Measurements from ENCODE around the gene GPR146. TPM values are rescaled to one million over a fixed set of nuclear protein-coding genes. Genes with fewer than 3 reads are reported as not detected.
A peak's percentile ranks its signal among the peaks of the same experiment; 100 is the strongest.

GPR146 gene
- total RNA-seq, 4 donors from 2014 or later: 12.5 to 30.8 (median 25.5) TPM

DNA sequence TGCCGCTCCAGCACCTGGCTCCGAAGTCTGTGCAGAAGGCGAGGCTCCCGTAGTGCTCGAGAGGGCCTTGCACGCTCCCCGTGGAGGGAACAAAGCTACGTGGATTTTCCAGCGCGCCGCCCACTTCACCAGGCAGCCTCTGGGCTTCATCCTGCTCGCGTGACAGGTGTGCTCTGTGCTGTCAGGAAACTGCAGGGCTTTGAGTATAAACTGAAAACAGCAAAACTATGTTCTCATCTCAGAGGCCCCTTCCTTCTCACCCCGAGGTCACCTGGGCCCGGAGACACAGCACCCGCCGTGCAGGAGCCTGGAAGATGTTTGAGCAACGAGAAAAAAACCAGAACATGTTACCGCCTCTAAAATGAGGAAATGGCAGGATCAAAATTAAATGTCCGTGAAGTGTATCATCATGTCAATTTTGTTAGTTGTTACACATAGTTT is 17.6 kb upstream of the GPR146 start:
- H3K36me3 ChIP-seq: peaks cover 0 to 34% (median 23%) of the 10 kb centered on the region in 4 donors
- WGBS: 84% methylated on average over 20 of the region's 20 CpGs
- H3K27ac ChIP-seq (replicated peaks in 1 of 4): peak overlapping the region in 2 of 4 donors; percentile 96 to 100
- no peak for DNase-seq (ENCODE audit: extremely low spot score)
- TF ChIP-seq POLR2AphosphoS5 (IDR thresholded peaks at IDR 0.05): no peak
- intact Hi-C loops (cut with DNase I): loop anchor here (5.0 kb wide), 1 partner anchor 34 kb away; no protein-coding TSS in a partner anchor
- no peaks in the 10 kb centered on the region for H3K27me3 ChIP-seq
- H3K9me3 ChIP-seq: no peaks in the 10 kb centered on the region
- peaks cover 19 to 71% (median 50%) of the 10 kb centered on the region in 4 donors for H3K4me1 ChIP-seq
- H3K4me3 ChIP-seq: peak overlapping the region; percentile 87 to 92 (median 90)

DNA sequence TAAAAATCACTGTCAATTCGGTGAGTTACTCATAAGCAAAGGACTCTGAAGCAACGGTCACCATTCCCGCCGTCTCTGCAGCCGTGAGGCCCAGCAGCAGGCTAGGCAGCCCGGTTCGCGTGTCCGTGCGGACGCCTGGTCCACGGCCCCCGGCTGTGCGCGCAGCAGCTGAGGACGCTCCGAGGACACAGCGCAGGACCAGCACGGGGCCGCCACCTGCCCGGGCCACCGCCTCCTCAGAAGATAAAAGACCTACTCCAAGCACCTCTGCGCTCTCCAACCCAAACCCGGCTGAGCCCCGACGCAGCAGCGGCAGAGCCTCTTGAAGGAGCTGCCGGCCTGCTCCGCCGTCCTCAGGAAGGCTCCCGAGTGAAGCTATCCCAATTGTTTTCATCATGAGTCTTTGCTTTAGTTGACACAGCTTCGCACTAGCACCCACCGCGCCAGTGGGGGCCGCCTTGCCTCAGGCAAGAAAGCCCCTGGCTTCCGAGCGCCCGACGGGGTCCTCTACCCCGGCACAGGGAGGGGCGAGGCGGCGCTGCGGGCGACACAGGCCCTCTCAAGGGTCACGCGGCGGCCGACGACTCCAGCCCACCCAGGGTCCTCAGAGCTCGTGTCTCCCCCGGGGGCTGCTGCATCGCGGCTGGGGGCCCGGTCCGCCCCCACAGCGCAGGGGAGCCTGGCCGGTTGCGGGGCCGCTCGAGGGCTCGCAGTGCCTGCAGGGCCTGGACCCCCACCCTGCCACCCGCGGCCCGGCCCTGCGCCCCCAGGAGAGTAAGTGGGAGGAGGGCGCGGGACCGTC is 16.9 kb upstream of the GPR146 start:
- peaks cover 19 to 71% (median 50%) of the 10 kb centered on the region in 4 donors for H3K4me1 ChIP-seq
- DNase-seq (ENCODE audit: extremely low spot score): no peak
- no peaks in the 10 kb centered on the region for H3K9me3 ChIP-seq
- intact Hi-C loops (cut with DNase I): loop anchor here (5.0 kb wide), 1 partner anchor 35 kb away; no protein-coding TSS in a partner anchor
- TF ChIP-seq POLR2A (IDR thresholded peaks at IDR 0.05; ENCODE audit: low read depth): no peak
- peak in 1 of 2 donors; percentile 23 for TF ChIP-seq POLR2AphosphoS5 (IDR thresholded peaks at IDR 0.05)
- H3K4me3 ChIP-seq: peak overlapping the region; percentile 87 to 92 (median 90)
- peaks cover 0 to 28% (median 21%) of the 10 kb centered on the region in 4 donors for H3K36me3 ChIP-seq
- 20% methylated on average over 19 of the region's 69 CpGs for WGBS
- H3K27ac ChIP-seq (replicated peaks in 1 of 4): peak overlapping the region; percentile 91 to 100 (median 96)
- H3K27me3 ChIP-seq: no peaks in the 10 kb centered on the region

DNA sequence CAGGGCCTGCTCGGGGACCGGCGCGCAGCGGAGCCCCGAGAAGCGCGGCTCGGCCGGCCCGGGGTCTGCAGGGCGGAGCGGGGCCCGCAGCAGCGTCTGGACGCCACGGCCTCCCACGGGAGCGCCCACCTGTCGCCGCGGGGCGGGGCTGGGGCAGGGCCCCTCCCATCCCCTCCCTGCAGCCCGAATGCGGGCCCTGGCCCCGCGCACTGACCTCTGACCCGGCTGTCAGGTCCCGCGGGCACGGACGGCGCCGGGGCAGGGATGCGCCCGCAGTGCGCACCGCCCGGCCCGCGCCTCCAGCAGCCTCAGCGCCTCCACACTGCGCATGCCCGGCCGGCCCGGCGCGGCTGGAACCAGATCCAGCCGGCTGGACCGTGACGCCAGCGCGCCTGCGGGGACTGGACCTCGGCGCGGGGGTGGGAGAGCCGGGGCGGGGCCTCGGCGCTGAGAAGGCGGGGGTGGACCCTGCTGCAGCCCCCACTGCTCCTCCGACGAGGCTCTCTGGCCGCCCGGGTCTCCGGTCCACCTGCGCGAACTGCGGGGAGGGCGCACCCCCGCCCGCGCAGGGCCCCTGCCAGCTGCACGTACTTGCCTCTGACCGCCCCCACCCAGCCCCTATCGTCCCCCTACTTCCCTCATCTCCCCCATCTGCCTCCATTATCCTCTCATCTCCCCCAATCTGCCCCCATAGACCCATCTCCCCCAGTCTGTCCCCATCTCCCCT is 16.1 kb upstream of the GPR146 start:
- TF ChIP-seq POLR2AphosphoS5 (IDR thresholded peaks at IDR 0.05): peak; percentile 53 to 87
- TF ChIP-seq, protein P1, sequence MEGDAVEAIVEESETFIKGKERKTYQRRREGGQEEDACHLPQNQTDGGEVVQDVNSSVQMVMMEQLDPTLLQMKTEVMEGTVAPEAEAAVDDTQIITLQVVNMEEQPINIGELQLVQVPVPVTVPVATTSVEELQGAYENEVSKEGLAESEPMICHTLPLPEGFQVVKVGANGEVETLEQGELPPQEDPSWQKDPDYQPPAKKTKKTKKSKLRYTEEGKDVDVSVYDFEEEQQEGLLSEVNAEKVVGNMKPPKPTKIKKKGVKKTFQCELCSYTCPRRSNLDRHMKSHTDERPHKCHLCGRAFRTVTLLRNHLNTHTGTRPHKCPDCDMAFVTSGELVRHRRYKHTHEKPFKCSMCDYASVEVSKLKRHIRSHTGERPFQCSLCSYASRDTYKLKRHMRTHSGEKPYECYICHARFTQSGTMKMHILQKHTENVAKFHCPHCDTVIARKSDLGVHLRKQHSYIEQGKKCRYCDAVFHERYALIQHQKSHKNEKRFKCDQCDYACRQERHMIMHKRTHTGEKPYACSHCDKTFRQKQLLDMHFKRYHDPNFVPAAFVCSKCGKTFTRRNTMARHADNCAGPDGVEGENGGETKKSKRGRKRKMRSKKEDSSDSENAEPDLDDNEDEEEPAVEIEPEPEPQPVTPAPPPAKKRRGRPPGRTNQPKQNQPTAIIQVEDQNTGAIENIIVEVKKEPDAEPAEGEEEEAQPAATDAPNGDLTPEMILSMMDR (IDR thresholded peaks at IDR 0.05): no peak
- TF ChIP-seq EP300 (IDR thresholded peaks at IDR 0.05): no peak
- no peak for TF ChIP-seq POLR2A (IDR thresholded peaks at IDR 0.05; ENCODE audit: low read depth)
- intact Hi-C loops (cut with DNase I): loop anchor here (5.0 kb wide), 1 partner anchor 36 kb away; no protein-coding TSS in a partner anchor
- Histone ChIP-seq H3K27ac (replicated peaks in 1 of 4) (peak overlapping the region; percentile 91 to 100 (median 96)), H3K4me1 (peaks cover 19 to 66% (median 48%) of the 10 kb centered on the region in 4 donors), H3K4me3 (peak overlapping the region; percentile 87 to 92 (median 90)), H3K36me3 (peaks cover 0 to 21% (median 17%) of the 10 kb centered on the region in 4 donors), H3K27me3 (no peaks in the 10 kb centered on the region), H3K9me3 (no peaks in the 10 kb centered on the region)
- 2% methylated on average over 21 of the region's 77 CpGs for WGBS
- no peak for DNase-seq (ENCODE audit: extremely low spot score)

DNA sequence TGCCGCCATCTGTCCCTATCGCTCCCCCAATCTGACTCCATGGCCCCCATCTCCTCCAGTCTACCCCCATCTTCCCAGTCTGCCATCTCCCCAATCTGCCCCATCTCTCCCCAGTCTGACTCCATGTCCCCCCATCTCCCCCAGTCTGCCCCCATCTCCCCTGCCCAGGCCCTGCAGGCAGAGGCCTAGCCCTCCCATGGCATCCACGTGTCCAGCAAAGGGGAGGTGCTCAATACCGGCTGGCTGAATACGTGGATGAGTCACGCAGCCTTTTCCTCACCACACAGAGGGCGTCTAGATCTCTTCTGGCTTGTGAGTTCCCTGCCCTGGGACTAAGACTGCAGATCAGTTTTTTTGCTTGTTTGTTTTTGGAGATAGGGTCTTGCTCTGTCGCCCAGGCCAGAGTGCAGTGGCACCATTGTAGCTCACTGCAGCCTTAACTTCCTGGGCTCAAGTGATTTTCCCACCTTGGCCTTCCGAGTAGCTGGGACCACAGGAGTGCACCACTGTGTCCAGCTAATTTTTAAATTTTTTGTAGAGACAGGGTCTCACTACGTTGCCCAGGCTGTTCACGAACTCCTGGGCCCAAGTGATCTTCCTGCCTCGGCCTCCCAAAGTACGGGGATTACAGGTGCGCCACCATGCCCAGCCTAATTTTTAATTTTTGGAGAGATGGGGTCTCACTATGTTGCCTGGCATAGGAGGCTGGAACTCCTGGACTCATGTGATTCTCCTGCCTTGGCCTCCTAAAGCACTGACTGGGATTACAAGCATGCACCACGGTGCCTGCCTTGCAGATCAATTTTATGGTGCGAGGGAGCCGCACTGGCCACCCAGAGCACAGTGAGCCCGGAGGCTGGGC is 15.3 kb upstream of the GPR146 start:
- TF ChIP-seq POLR2AphosphoS5 (IDR thresholded peaks at IDR 0.05): peak; percentile 50 to 86
- TF ChIP-seq, protein P1 (IDR thresholded peaks at IDR 0.05): no peak
- 70% methylated on average over 15 of the region's 18 CpGs for WGBS
- peak; percentile 96 for DNase-seq (ENCODE audit: extremely low spot score)
- H3K4me3 ChIP-seq: peak overlapping the region; percentile 87 to 92 (median 90)
- intact Hi-C loops (cut with DNase I): loop anchor here (5.0 kb wide), 1 partner anchor 37 kb away; no protein-coding TSS in a partner anchor
- H3K9me3 ChIP-seq: no peaks in the 10 kb centered on the region
- H3K4me1 ChIP-seq: peaks cover 19 to 60% (median 46%) of the 10 kb centered on the region in 4 donors
- H3K27ac ChIP-seq (replicated peaks in 1 of 4): peak overlapping the region; percentile 91 to 100 (median 96)
- no peaks in the 10 kb centered on the region for H3K27me3 ChIP-seq
- peaks cover 0 to 21% (median 17%) of the 10 kb centered on the region in 4 donors for H3K36me3 ChIP-seq

Measured in esophagus muscularis mucosa (tissue), 4 donors.